Stimulated activated CD4-positive, alpha-beta T cell treated with anti-CD3 and anti-CD28 coated beads, TNF-alpha, amount 100 ng/mL, for 24 hours (primary cell): ENCODE data around the gene ASB2.

Experiments used
- DNase-seq, 3 experiments: peaks; one replicate each; pipeline ENCODE4 v3.0.0-alpha.2; 2020; ENCODE audit warnings: low read depth in 3 of 3

The ASB2 gene

DNA sequence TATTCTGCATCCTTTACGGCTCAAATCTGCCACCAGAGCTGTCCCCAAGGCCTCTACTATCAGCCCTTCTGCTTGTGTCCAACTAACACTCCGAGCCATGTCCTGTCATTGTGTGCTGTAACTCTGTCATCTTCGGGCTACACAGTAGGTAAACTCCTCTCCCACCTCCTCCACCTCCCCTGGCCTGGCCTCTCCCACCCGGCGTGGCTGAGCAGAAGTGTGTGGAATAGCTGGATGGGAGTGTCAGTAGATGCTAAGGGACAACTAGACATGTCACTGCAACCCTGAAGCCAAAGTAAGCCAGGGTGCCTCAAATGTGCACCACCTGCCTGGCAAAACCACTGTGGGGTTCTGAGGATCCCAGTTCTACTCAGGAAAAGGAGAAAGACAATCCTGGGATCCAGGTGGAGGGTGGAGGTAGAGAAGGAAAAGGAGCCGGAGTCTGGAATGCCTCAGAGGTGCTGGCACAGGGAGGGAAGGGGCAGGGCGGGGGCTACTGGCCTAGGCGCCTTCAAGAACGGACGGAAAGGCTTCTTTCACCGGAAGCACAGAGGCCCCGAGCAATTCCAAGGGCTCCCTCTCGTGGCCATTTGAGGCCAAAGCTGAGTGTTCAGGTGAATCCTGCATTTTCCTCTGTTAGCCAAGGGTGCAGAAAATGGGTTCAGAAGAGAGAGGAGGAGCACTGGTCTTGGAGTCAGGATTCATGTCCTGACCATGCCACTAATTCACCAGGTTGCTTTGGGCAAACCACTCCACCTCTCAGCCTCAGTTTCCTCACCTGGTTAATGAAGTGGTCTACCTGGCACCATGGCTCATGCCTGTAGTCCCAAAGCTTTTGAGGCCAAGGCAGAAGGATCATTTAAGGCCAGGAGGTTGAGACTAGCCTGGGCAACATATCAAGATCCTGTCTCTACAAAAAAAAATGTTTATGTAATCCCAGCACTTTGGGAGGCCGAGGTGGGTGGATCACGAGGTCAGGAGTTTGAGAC lies 69.7 kb downstream of the ASB2 start:
- DNase-seq: peak in 2 of 3 experiments; percentile 22 to 68

DNA sequence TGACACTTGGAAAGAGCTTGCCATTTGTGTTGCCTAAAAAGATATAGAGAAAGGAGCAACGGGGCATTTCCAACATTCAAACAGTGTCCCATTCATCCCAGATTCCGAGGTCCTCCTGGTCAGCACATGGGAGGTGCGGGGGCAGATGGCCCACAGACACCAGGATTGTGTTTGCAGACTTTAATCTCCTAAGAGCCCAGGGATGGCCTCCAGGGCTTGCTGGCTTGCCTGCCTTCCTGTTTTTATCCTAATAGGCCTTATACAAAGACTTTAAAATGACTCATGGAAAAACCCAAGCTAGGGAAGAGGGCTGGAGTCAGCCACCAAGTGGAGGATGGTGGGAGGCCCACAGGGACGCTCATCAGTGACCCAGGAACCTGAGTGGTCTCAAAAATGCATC lies 70.7 kb downstream of the ASB2 start:
- DNase-seq: no peak

DNA sequence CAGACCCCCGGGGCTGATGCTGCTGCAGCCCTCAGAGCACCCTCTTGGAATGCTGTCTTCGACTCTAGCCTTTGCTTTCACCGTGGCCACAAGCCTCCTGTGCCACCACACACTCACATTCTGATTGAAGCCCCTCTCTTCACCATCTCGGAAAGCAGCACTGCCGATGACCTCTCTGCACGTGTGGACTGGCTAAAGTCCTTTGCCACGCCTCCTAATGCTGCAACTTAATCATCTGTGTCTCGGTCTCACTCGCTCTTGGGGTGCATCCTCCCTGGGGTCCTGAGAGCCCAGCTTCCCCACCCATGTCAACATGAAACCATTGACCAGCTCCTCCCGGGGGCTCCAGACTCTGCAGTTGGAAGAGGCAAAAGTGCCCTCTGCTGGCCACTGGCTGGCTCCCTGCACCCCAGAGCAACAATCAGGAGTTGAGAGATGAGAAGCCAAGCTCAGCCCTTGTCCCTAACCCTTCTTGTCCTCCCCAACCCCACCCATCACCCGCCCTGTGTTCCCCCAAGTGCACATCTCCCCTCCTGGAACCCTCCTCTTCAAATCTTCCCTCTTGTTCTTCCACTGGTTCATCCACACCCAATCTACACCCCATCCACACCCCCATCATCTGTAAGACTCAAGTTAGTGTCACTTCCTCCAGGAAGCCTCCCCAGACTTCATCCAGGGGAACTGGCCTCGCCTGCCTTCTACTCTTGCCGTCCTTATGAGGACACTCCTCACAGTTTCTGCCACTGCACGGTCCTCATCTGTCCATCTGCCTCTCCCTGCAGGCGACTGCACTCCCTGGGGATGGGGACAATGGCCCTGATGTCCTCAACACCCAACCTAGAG lies 72.8 kb downstream of the ASB2 start:
- no peak for DNase-seq

DNA sequence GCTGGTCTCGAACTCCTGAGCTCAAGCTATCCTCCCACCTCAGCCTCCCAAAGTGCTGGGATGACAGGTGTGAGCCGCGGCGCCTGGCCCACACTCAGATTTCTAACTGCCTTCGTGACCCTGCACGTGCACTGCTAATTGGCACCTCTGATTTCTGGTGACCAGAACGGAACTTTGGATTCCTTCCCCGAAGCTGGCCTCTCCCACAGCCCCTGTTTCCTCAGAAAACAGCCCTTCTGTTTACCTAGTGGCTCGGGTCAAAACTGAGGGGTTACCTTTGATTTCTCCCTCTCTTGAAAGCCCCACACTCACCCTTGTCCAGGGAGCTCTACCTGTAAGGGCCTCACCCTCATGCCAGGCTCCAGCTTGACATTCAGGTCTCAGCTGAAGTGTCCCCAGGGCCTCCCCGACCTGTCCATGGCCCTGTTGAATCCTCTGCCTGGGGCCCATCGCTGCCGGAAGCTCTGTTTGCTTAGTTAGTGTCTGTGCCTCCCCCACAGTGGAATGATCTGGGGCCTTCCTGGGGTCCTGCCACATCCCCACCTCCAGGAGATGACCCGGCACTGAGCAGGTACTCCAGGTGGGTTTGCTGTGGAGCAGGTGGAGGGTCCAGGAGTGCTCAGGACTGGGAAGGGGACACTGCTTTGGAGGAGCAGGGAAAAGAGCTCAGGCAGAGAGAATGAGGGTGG lies 73.6 kb downstream of the ASB2 start:
- DNase-seq: no peak

DNA sequence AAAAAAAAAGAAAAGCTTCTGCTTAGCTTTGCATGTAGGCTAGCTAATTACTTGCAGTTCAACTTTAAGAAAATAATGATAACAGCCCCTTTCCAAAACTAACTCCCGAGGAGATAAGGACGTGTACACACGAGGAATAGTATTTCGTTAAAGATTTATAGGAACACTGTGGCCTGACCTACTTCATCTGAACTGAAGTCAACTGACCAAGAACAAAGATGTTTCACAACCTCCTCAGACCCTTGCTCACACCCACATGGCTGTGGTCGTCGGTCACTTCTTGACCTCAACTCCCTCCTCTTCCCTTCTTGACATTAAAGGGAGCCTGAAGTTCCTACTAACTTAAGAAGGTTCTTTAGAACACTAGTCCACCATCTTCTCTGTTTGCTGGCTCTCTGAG lies 74.6 kb downstream of the ASB2 start:
- no peak for DNase-seq

DNA sequence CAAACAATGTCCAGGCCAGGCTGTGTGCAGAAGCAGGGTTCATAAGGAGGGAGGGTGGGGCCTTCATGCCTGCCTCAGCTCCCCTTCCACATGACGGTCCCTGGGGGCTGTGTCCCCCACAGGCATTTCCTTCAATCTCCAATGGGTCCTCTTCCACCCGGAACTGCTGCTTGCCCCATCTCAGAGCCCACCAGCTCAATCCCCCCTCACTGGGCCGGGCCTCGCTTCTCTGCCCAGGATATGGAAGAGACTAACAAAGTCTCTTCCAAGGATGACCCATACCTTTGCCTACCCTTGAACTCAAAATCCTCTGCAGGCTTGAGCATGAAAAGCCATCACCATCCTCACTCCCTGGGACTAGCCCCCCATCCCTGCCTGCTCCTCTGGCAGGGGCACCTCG lies 77.6 kb downstream of the ASB2 start:
- no peak for DNase-seq

DNA sequence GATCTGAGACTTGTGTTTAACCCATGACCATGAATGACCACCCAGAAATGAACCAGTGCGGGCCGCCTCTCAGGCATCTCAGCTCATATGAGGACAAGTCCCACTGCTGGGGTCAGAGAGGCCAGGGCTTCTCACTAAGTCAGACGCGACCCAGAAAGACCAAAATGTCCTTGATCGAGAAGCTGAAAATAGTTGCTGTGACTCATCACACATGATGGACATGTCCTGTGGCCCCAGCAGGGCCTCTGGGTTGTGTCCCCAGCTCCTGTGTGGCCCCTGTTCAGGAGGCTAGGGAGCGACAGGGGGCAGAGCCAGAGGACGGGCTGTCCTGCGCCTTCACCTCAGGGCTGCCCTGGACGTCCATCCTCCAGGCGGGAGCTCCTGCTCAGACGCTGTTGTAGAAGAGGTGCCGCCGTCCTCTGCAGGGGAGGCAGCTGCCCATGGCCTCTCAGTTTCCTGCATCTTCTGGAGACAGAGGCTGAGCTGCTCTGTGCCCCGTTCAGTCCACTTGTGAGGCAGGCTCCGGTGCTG lies 78.2 kb downstream of the ASB2 start:
- DNase-seq: no peak

DNA sequence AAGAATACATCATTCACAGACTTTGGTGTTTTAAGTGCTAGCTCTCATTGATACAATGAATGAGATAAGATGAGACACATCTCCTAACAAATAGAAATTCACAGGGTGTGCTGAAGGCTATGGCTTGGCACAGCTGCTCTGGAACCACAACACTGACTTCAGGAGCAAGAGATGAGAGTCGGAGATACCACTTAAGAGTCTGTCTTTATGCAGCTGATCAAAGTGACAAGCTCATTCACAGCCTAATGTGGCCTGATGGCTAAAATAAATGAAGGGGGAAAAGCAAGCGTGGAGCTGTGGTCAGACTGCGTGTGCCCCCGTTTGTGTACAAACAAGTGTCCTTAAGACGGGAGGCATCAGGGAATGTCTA lies 78.9 kb downstream of the ASB2 start:
- DNase-seq: no peak

DNA sequence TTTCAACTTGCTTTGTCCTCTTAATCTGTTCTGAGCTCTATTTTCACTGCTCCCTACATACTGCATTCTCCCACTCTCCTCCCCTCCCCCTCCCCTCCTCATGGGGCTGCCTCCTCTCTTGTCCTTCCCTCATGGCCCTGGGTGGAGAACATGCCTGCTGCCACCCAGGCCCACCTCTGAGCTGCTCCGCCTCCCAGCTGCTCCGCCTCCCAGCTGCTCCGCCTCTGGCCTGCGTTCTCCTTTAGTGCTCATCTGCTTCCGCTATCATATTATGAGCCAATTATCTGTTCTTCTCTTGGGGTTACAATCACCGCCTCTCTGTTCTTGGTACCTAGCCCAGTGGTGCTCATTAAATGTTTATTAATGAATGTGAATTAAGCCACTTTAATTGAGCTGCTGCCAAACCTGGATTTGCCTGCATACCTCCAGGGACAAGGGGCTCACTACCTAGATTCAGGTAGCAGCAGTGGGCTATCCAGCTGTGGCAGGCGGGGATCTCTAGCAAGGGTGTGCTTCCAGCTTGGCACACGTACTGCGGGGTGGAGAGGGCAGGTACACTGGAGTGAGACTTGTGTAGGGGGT lies 81.3 kb downstream of the ASB2 start:
- no peak for DNase-seq

DNA sequence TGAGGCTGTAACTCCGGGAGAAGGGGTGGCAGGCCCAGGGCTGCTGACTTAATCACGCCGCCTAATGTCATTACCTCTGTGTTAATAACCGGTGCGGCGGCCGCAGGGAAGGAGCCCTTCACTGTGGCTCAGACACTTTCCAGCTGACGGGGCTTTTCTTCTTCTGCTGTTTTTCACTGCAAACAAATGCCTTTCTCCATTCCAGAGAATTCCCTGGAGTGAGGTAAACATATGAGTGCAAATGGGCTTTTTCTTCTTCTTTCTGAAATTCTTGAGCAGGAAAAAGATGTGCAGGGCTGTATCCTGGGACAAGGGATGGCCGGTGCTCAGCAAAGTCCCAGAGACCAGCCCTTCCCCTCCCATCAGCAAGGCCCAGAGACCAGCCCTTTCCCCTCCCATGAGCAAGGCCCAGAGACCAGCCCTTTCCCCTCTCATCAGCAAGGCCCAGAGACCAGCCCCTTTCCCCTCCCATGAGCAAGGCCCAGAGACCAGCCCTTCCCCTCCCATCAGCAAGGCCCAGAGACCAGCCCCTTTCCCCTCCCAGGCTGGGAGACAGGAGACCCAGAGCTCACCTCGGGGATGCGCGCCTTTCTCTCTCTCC lies 82.6 kb downstream of the ASB2 start:
- no peak for DNase-seq

DNA sequence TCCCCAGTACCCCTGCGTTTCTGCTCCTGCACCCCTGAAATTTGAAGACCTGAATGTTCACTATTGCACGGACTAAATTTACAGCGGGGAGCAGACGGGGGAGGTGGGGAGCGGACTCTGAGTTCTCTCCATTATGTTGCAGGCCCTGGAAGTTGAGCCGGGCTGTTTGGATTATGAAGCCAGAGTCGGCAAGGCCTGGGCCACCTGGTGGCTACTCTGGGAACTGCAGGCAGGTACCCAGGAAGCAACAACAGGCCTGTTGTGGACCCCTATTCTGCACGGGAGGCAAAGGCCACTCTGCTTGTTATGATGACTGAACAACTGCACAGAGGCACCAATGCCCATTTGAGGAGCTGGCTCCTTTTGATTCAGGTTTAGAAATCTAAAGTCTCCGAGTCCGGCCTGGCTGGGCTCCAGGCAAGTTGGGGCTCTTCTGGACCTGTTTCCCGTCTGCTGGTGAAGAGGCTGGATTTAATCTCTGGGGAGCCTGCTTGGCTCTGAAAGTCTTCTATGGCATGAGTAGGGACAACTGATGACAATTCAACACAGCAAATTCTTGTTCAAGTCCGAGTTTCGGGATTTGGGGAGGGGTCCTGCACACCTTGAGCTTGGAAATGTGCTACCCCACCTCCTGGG lies 83.3 kb downstream of the ASB2 start:
- peak; percentile 34 to 67 (median 51) for DNase-seq

DNA sequence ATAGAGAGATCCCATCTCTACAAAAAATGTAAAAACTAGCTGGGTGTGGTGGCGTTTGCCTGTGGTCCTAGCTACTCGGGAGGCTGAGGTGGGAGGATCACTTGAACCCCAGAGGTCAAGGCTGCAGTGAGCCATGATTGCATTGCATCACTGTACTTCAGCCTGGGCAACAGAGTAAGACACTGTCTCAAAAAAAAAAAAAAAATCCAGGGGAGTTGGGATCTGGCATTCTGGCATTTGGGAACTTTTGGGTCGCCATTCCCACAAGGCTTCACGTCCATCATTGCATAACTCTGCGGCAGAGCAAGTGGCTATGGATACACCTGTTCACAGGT lies 83.9 kb downstream of the ASB2 start:
- no peak for DNase-seq

DNA sequence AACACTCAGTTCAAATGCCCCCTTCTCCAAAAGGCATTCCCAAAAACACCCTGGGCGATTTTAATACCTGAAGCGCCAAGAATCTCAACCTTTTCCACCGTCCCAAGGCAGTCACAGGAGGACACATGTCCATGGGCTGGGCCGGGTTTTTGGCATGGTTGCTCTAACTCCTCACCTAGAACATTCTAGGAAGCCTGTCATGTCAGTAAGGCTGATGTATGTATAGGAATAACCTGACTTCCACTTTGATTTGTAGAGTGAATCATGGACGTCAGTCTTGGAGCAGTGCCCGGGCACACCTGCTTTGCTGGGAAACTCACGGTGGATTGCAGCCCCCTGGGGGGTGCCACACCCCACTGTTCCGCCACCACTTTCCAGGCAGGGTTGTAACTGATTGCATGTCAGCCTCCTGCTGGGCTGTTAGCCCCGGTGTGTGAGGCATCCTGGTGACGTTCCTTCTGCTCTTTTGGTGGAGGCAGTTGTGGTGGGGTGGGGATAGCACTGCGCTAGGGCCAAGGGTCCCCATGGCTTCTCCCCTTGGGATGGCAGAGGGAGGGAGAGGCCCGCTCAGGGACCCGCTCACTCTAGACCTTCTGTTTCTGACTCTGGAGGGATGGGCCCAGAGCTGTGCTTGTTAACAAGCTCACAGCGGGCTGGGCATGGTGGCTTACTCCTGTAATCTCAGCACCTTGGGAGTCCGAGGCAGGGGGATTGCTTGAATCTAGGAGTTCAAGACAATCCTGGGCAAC lies 84.4 kb downstream of the ASB2 start:
- DNase-seq: no peak

DNA sequence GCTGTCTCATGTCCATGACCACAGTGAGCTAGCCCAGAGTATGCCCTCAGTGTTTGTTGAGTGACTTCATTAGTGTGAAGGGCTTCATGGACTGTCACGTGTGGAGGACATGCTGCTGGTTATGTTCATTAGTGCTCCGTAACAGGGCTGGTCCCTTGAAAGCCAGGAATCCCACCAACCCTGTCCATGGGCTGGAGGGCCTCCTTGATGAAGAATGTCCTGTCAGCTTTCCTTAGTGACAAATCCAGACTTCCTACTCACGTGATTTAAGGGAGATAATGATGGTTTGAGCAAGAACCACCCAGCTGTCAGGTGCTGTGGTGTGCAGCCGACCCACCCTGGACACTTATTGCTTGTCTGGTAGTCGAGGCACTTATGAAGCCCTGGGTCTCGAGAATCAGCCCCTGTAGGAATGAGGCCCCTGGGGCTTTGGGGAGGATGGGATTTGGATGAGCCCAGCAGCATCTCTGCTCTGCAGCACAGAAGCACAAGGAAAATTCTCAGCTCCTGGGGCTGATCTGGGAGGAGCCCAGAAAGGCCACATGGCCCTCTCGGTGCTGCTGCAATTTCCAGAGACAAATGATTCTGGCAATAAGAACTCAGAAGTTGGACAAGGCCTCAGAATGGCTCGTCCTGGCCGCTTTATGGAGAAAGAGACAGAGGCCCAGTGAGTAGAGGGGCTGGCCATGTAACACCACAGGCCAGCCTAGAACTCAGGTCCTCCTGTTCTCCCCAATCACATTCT lies 86.5 kb downstream of the ASB2 start:
- no peak for DNase-seq

DNA sequence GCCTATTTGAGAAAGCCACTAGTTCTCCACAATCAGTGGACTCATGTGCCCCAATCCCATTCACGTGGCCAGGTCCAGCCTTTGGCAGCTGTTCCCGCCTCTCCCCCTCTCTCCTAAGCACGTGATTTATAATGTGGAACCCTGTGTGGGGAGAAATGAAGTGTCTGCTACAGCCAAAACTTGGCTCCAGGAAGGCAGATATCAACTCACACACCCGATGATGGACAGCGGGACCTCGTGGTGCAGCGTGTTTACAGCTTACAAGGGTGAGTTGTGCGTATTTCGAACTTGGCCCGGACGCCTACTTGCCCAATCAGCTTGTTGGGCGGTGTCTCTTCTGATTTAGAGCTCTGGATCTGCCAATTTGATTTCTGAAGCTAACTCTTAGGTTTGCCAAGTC lies 87.4 kb downstream of the ASB2 start:
- DNase-seq: no peak

DNA sequence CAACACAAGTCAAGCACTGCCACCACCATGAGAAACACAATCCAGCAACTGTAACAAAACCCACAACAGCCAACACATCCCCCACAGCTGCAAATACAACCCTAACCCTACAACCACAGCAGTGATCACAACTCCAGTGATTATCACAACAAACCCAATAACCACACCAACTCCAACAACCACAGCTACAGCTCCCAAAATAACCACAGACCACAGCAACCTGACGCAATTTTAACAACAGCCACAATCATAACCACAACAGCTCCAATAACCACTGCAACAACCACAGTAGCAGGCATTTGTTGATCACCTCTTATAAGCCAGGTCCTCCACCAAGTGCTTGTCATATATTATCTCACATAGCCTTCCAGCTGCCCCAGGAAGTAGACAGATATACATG lies 91.4 kb downstream of the ASB2 start:
- no peak for DNase-seq
